Astrocyte of the cerebellum (primary cell): ENCODE data around the gene HLF.
"Not testable (repeated sequence)": the region's sequence is repeated elsewhere in the genome, so short reads cannot be mapped to it uniquely, and the experiment has no call there.

Experiments
- DNase-seq: peaks from one replicate; pipeline ENCODE4 v3.0.0-alpha.2; 2011; ENCODE audit warnings: low read depth
- H3K4me3 ChIP-seq: 2 replicates; pipeline ENCODE4 v1.5.1; 2011; ENCODE audit warnings: mild to moderate bottlenecking, low read depth, low read length, moderate library complexity
- CTCF ChIP-seq: IDR thresholded peaks from 2 replicates; pipeline ENCODE4 v1.5.1; 2012; ENCODE audit warnings: low read length, low read depth, moderate library complexity, mild to moderate bottlenecking; ENCODE audit errors: missing control alignments
- in situ Hi-C: cut with HindIII; loops from 2 replicates; pipeline ENCODE4 v1.10.0; 2017; ENCODE audit warnings: low sequenced_read_pairs

HLF gene

GRCh38 chr17:55323518-55324295 lies 58.9 kb downstream of the HLF start:
- H3K4me3 ChIP-seq, result no peak overlapping the region
- no peak for DNase-seq
- TF ChIP-seq CTCF, result no peak
- in situ Hi-C loops, result loop anchor here (25.0 kb wide), 1 partner anchor 189 kb away; the partner anchor contains the start of gene SMIM36

GRCh38 chr17:55324296-55324978 lies 59.7 kb downstream of the HLF start:
- DNase-seq, result no peak
- no peak overlapping the region for H3K4me3 ChIP-seq
- no peak for TF ChIP-seq CTCF
- in situ Hi-C loops, result loop anchor here (25.0 kb wide), 1 partner anchor 188 kb away; the partner anchor contains the start of gene SMIM36

GRCh38 chr17:55325406-55325805 lies 60.6 kb downstream of the HLF start:
- in situ Hi-C loops, result no loop called here
- DNase-seq, result no peak
- no peak overlapping the region for H3K4me3 ChIP-seq
- no peak for TF ChIP-seq CTCF

- no peak for TF ChIP-seq CTCF
- in situ Hi-C loops, result no loop called here
- no peak for DNase-seq
- H3K4me3 ChIP-seq, result no peak overlapping the region
These were observed 61.3 kb downstream of the HLF start for GRCh38 chr17:55326030-55326429.

GRCh38 chr17:55327225-55328088 lies 62.7 kb downstream of the HLF start:
- DNase-seq, result no peak
- no peak for TF ChIP-seq CTCF
- H3K4me3 ChIP-seq, result no peak overlapping the region
- in situ Hi-C loops, result no loop called here

GRCh38 chr17:55328514-55328913 lies 63.8 kb downstream of the HLF start:
- in situ Hi-C loops, DNase-seq, H3K4me3 ChIP-seq: not testable (repeated sequence)
